Stimulated activated CD8-positive, alpha-beta memory T cell treated with anti-CD3 and anti-CD28 coated beads, Interleukin-4, amount 100 ng/mL, for 24 hours (primary cell): ENCODE measurements around the gene MICA.
"Not testable (repeated sequence)": the region's sequence is repeated elsewhere in the genome, so short reads cannot be mapped to it uniquely, and the experiment has no call there.

Experiments used
- DNase-seq: peaks from one replicate; pipeline ENCODE4 v3.0.0-alpha.2; 2020; ENCODE audit warnings: low read depth

Gene MICA

DNA sequence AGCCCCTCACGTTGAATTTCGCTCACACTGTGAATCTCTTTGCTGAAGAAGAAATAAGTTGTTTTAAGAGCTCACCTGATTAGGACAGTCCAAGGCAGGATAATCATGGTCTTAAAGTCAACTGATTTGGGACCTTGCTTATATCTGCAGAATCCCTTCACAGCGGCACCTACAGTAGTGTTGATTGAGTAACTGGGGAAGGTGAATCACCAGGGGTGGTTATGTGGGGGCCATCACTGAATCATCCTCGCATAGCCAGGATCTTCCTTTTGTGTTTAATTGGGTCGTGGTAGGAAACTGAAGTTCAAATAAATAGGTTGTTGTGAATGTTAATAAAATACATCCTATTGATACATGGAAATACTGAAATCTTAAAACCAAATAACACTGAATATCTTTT is 20.2 kb upstream of the MICA start:
- no peak for DNase-seq

DNA sequence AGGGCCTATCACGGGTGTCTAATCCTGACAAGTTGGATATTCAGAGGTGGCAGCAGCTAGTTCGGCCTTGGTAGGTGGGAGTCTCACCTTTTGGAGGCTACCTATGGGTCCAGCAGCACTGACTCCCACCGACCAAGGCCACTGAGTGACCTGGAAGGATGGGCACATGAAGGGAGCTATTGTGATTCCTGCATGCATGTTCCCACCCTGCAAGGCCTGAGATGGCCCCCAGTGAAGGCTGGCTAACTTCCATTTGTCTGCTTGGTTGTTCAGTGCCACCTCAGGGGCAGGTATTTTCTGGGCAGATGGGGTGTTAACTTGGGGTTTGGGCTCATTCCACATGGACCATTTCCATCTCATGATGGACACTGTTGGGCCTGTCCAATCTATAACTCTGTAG is 18.4 kb upstream of the MICA start:
- DNase-seq = no peak

DNA sequence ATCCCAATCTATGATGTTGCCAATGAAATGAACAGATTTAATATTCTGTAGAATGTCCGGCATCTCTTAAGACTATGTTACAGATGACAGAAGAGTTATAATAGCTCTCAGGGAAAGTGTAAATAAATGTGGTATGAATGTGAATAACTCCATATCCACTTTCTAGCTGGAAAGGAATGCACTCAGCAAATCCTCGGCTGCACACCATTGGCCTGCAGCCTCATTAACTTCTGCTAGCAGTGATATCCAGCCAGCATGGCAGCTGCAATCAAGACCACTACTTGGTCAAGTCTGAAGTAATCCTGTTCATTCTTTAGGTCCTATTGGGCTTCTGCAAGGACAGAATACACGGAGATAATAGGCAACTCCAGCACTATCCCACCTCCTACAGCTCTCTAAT is 17.3 kb upstream of the MICA start:
- no peak for DNase-seq

- no peak for DNase-seq
These were observed 16.4 kb upstream of the MICA start for GRCh38 chr6:31386977-31387376.

DNA sequence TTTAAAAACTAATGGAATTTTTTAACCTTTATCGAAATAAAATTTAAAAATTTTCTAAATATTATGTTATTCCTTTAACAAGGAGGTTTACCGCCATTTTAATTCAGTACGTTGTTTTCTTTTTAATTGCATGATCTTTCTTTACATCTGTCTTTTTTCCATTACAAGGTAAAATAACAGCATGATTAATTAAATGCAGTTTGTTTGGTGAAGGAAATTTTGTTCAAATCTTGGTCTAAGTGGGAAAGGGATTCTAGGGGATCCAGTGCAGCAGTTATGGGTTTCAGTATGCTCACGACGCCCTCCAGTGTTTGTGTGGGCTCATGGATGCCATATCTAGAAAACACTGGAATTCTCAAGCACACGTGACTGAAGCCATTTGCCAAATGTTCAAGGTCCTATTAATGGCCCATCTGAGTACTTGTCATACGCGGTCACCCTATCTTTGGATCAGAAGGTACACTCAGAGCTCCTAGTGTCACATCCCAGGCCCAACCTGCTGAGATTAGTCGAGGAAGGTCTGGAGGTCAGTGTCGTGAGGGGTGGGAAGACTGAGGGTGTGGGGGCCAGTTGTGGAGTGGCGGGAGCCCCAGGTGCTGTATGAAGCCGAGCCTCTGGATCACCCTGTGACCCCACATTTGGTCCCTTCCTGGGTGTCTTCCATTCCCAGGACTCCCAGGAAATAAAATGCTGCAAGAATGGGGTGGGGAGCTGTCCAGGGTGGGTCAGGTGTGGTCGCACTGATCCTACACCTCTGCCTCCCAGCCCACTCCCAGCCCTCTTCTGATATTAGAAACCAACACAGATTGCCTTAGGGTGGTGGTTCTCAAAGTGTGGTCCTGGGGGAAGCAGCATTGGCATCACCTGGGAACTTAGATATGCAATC is 14.2 kb upstream of the MICA start:
- DNase-seq = not testable (repeated sequence)

- not testable (repeated sequence) for DNase-seq
These were observed 13.6 kb upstream of the MICA start for GRCh38 chr6:31389802-31390132.

DNA sequence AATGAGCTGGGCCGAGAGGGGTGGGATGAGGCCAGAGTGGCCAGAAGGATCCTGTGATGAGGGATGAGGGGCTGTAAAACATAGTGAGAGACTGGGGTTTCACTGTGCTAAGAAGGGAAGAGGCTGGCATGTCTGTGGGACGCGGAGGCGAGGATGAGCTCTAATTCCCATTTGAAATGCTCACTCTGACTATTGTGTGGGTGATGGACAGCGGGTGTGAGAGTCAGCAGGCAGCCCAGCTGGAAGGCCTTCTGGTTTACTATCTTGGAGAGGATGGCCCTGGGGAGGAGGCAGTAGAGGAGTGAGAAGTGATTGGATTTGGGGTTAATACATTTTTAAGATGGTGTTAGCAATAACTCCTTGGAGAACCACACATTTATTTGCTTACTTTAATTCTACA is 9.5 kb upstream of the MICA start:
- DNase-seq = no peak

GRCh38 chr6:31394381-31394780 is 9.0 kb upstream of the MICA start:
- no peak for DNase-seq

DNA sequence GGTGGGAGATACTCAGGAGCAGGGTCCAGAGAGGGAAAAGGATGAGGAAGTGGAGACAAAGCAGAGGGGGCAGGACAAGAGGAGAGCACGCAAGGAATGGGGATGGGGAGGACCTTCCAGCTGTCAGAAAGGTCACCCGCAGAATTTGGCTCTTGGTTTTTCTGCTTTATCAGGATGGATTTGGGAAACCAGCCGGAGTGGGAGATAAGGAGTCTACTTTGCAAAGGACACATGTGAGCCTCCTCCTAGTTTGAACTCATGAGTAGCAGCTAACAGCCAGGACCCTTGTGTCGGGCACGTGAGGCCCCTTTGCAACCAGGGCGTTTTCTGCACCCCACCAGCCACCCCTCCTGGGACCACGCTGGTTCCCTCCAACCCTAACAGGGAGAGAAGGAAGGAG is 7.6 kb upstream of the MICA start:
- DNase-seq = no peak

DNA sequence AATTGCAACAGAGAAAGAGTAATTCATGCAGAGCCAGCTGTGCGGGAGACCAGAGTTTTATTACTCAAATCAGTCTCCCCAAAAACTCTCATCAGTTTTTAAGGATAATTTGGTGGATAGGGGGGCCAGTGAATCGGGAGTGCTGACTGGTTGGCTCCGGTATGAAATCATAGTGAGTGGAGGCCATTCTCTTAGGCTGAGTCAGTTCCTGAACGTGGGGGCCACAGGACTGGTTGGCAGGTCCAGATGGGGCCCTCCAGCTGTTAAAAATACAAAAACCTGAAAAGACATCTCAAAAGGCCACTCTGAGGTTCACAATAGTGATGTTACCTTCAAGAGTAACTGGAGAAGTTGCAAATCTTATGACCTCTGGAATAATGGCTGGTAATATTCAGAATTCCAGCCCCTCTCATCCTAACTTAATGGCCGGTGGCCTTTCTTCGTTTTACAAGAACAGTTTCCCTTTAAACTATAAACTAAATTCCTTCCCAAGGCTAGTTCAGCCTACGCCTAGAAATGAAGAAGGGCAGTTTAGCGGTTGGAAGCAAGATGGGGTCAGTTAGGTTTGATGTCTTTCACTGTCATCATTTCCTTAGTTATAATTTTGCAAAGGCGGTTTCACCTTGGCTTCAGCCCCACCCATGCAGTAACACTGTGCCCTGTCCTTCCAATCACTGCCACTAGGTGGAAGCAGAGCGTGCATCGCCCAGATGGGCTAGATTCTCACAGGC is 6.8 kb upstream of the MICA start:
- peak; percentile 78 for DNase-seq

GRCh38 chr6:31397153-31397499 is 6.3 kb upstream of the MICA start:
- DNase-seq = not testable (repeated sequence)

GRCh38 chr6:31397901-31398525 is 5.4 kb upstream of the MICA start:
- DNase-seq = no peak

- DNase-seq = no peak
These were observed 3.6 kb upstream of the MICA start for GRCh38 chr6:31399589-31400466.

DNA sequence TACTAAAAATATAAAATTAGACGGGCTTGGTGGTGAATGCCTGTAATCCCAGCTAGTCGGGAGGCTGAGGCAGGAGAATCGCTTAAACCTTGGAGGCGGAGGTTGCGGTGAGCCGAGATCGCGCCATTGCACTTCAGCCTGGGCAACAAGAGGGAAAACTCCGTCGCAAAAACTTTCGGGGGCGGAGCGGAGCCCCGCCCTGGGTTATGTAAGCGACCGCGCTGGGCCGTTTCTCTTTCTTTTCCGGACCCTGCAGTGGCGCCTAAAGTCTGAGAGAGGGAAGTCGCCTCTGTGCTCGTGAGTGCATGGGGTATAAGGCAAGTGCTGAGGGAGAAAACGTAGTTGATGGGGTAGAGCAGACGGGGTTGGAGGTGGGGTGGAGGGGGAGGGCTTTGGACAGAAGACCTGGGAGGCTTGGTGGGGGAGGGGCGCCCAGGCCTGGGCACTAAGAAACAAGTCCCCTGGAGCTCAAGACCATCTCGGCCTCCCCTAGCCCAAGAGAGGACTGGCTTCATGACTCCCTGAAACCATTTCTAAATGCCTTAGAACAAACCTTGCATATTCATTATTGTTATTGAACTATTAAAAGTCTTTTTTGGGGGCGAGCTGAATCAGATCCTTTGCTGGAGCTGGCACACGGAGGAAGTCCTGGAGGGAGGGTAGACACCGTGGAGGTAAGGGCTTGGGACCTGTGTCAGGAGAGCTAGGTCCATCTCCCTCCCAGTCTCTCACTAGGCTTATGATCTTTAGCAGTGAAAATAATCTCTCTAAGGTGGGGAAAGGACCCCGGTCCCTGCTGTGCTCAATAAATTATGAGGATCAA is 2.7 kb upstream of the MICA start:
- peak; percentile 60 for DNase-seq

DNA sequence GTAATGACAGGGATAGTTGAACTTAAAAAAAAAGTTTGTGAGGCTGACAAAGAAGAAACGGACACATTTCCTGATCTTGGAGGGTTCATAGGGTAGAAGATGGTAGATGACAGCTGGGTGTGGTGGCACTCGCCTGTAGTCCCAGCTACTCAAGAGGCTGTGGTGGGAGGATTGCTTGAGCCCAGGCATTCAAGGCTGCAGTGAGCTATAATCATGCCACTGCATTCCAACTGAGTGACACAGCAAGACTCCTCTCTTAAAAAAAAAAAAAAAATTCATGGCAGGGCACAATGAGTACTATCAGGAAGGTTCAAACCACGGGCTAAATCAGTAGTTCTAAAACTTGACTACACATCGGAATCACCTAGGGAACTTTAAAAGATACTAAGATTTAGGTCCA is 2.0 kb upstream of the MICA start:
- no peak for DNase-seq

DNA sequence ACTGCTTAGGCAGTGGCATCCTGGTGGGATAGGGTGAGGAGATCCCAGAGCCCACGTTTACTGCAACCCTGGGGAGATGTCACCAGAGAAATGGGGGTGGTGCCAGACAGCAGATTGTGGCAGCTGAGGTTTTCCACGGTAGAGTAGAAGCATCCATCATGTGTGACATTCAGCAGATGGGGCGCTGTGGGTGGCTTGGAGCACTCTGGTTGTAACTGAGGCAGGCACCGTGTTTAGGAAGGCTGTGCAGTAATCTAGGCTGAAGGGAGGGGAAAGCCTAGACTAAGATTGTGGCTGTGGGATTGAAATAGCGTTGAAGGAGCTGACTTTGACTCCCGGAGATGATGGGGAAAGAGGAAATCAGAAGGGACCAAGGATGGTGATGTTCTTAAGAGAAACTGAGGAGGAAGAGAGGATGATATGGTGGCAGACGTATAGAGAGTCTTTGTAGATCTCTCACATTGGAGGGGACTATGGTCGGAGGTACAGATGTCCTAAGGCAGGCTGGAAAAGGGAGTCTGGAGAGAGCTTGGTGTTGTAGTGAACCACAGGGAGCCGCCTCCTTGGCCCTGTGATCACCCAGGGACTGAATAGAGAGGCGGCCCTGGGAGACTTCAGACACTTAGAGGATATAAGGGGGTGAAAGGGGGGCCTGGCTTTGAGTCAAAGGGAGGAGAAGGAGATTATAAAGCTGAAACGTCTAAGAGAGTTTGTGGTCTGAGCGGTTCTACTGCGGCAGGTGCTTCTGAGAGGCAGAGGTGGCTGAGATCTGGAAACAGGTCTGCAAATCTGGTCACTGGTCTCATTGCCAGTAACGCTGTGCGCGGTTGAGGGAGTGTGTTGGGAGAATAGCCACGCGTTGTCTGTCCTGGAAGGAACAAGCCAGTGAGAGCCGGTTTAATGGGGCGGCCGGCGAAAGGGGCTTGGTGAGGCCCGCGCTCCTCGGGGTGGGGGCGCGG is 792 bp upstream of the MICA start:
- DNase-seq = no peak

- not testable (repeated sequence) for DNase-seq
These were observed 618 bp downstream of the MICA start for GRCh38 chr6:31404061-31404364.

DNA sequence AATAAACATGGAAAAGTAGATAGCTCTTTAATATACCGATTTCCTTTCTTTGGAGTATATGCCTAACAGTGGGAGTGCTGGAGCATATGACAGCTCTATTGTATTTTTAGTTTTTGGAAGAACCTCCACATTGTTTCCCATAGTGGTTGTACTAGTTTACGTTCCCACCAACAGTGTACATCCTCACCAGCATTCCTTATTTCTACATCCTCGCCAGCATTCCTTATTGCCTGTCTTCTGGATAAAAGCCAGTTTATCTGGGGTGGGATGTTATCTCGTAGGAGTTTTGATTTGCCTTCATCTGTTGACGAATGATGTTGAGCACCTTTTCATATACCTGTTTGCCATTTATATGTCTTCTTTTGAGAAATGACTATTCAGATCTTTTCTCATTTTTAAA is 2.6 kb downstream of the MICA start:
- no peak for DNase-seq

GRCh38 chr6:31407699-31408098 is 4.3 kb downstream of the MICA start:
- no peak for DNase-seq

- DNase-seq = no peak
These were observed 9.1 kb downstream of the MICA start for GRCh38 chr6:31412506-31412905.
